Chondrocyte (in vitro differentiated cells): ENCODE results near the gene SET. TPM values are rescaled to one million over a fixed set of nuclear protein-coding genes. Genes with fewer than 3 reads are reported as not detected.

ENCODE experiments used
- DNase-seq: peaks from one replicate; pipeline ENCODE4 v3.0.0; 2021; ENCODE audit warnings: mixed read lengths, low spot score
- H3K27ac Mint-ChIP-seq: one replicate; pipeline ENCODE4 v1.8.0; 2021; ENCODE audit warnings: mild to moderate bottlenecking, moderate library complexity, mixed read lengths; ENCODE audit not compliant: unreplicated experiment
- H3K27me3 Mint-ChIP-seq: 2 replicates; pipeline ENCODE4 v1.8.0; 2021; ENCODE audit warnings: low read depth, mixed read lengths
- H3K36me3 Mint-ChIP-seq: 2 replicates; pipeline ENCODE4 v1.8.0; 2021; ENCODE audit warnings: low read depth, mixed read lengths
- H3K4me1 Mint-ChIP-seq: 2 replicates; pipeline ENCODE4 v1.8.0; 2021; ENCODE audit warnings: low read depth, mild to moderate bottlenecking, mixed read lengths
- H3K4me3 Mint-ChIP-seq: one replicate; pipeline ENCODE4 v1.8.0; 2021; ENCODE audit warnings: mild to moderate bottlenecking, moderate library complexity, mixed read lengths; ENCODE audit not compliant: unreplicated experiment
- H3K9me3 Mint-ChIP-seq: 2 replicates; pipeline ENCODE4 v1.8.0; 2021; ENCODE audit warnings: low read depth, mixed read lengths
- CTCF ChIP-seq: fragments of 200-600 bp; sonication (generic); IDR thresholded peaks from 2 replicates; pipeline ENCODE4 v1.5.0; 2021; ENCODE audit warnings: antibody characterized with exemption, mild to moderate bottlenecking, moderate library complexity
- total RNA-seq: library from RNA; stranded (reverse); gene quantifications from 3 replicates; pipeline ENCODE4 v1.2.1, GENCODE V29; 2021

The SET gene
- total RNA-seq, 1 donor from 2014 or later = 235 TPM

- no peak for TF ChIP-seq CTCF
These were observed 35.8 kb downstream of the SET start for GRCh38 chr9:128724744-128725211.

GRCh38 chr9:128727640-128728248, 38.7 kb downstream of the SET start:
- no peak overlapping the region for H3K27ac Mint-ChIP-seq
- H3K27me3 Mint-ChIP-seq = no peaks in the 10 kb centered on the region
- no peak for DNase-seq
- no peaks in the 10 kb centered on the region for H3K9me3 Mint-ChIP-seq
- no peaks in the 10 kb centered on the region for H3K36me3 Mint-ChIP-seq
- H3K4me3 Mint-ChIP-seq = no peak overlapping the region
- no peak for TF ChIP-seq CTCF
- peaks cover 20% of the 10 kb centered on the region for H3K4me1 Mint-ChIP-seq

More at GRCh38 chr9:128724744-128725211, 35.8 kb downstream of the SET start:
- no peak for DNase-seq
- H3K4me3 Mint-ChIP-seq = peak overlapping the region; percentile 87
- H3K9me3 Mint-ChIP-seq = no peaks in the 10 kb centered on the region
- peaks cover 22% of the 10 kb centered on the region for H3K4me1 Mint-ChIP-seq
- no peaks in the 10 kb centered on the region for H3K36me3 Mint-ChIP-seq
- H3K27ac Mint-ChIP-seq = peak overlapping the region; percentile 51
- no peaks in the 10 kb centered on the region for H3K27me3 Mint-ChIP-seq

- DNase-seq = no peak
These were observed 39.3 kb downstream of the SET start for GRCh38 chr9:128728298-128728697.

GRCh38 chr9:128729302-128729701, 40.3 kb downstream of the SET start:
- no peaks in the 10 kb centered on the region for H3K27me3 Mint-ChIP-seq
- TF ChIP-seq CTCF = no peak

More at GRCh38 chr9:128728298-128728697, 39.3 kb downstream of the SET start:
- Mint-ChIP-seq H3K36me3 (peaks cover 3% of the 10 kb centered on the region), H3K27me3 (no peaks in the 10 kb centered on the region), H3K4me1 (peaks cover 14% of the 10 kb centered on the region), H3K9me3 (no peaks in the 10 kb centered on the region), H3K27ac (no peak overlapping the region), H3K4me3 (no peak overlapping the region)
- TF ChIP-seq CTCF = no peak

GRCh38 chr9:128729766-128730517, 40.9 kb downstream of the SET start:
- no peak overlapping the region for H3K4me3 Mint-ChIP-seq
- H3K4me1 Mint-ChIP-seq = peaks cover 5% of the 10 kb centered on the region
- no peak for TF ChIP-seq CTCF
- no peak overlapping the region for H3K27ac Mint-ChIP-seq
- no peak for DNase-seq
- H3K9me3 Mint-ChIP-seq = no peaks in the 10 kb centered on the region
- H3K36me3 Mint-ChIP-seq = peaks cover 7% of the 10 kb centered on the region
- no peaks in the 10 kb centered on the region for H3K27me3 Mint-ChIP-seq

More at GRCh38 chr9:128729302-128729701, 40.3 kb downstream of the SET start:
- no peaks in the 10 kb centered on the region for H3K9me3 Mint-ChIP-seq
- H3K27ac Mint-ChIP-seq = no peak overlapping the region
- no peak overlapping the region for H3K4me3 Mint-ChIP-seq
- peaks cover 12% of the 10 kb centered on the region for H3K4me1 Mint-ChIP-seq
- H3K36me3 Mint-ChIP-seq = peaks cover 5% of the 10 kb centered on the region
- DNase-seq = no peak
